Neural progenitor cell (in vitro differentiated cells): Measurements from ENCODE around the gene CDC42BPG. TPM values are rescaled to one million over a fixed set of nuclear protein-coding genes. Genes with fewer than 3 reads are reported as not detected.
"Not testable (repeated sequence)": the region's sequence is repeated elsewhere in the genome, so short reads cannot be mapped to it uniquely, and the experiment has no call there.

Experiments used
- DNase-seq: peaks from one replicate; pipeline ENCODE4 v3.0.0-alpha.2; 2016; ENCODE audit warnings: low spot score
- H2AFZ ChIP-seq: fragments of 200-600 bp; sonication (generic); replicated peaks from 2 replicates; pipeline ENCODE4 v1.6.1; 2016; ENCODE audit warnings: antibody characterized with exemption
- H3F3A ChIP-seq: fragments of 200-600 bp; sonication (generic); 2 replicates; pipeline ENCODE4 v1.6.1; 2016; ENCODE audit warnings: antibody characterized with exemption, low read depth
- H3K27ac ChIP-seq: fragments of 200-600 bp; sonication (generic); 2 replicates; pipeline ENCODE4 v1.5.1; 2016; ENCODE audit warnings: mild to moderate bottlenecking
- H3K27me3 ChIP-seq: fragments of 200-600 bp; sonication (generic); 2 replicates; pipeline ENCODE4 v1.6.1; 2016; ENCODE audit warnings: mild to moderate bottlenecking, moderate library complexity
- H3K36me3 ChIP-seq: fragments of 200-600 bp; sonication (generic); 2 replicates; pipeline ENCODE4 v1.5.1; 2016
- H3K4me1 ChIP-seq: fragments of 200-600 bp; sonication (generic); 2 replicates; pipeline ENCODE4 v1.6.1; 2016; ENCODE audit warnings: mixed run types
- H3K4me2 ChIP-seq: fragments of 200-600 bp; sonication (generic); 2 replicates; pipeline ENCODE4 v1.6.1; 2016
- H3K4me3 ChIP-seq: fragments of 200-600 bp; sonication (generic); 2 replicates; pipeline ENCODE4 v1.5.1; 2016
- H3K79me2 ChIP-seq: fragments of 200-600 bp; sonication (generic); 2 replicates; pipeline ENCODE4 v1.6.1; 2016; ENCODE audit warnings: low read depth
- H3K9ac ChIP-seq: fragments of 200-600 bp; sonication (generic); 2 replicates; pipeline ENCODE4 v1.6.1; 2016
- H3K9me3 ChIP-seq: fragments of 200-600 bp; sonication (generic); 2 replicates; pipeline ENCODE4 v1.5.1; 2016; ENCODE audit warnings: low read depth
- H4K20me1 ChIP-seq: fragments of 200-600 bp; sonication (generic); 2 replicates; pipeline ENCODE4 v1.6.1; 2016; ENCODE audit warnings: low read depth
- H3K27ac Mint-ChIP-seq: 3 replicates; pipeline ENCODE4 v1.8.0; 2021; ENCODE audit warnings: mixed read lengths
- H3K27me3 Mint-ChIP-seq: 2 replicates; pipeline ENCODE4 v1.8.0; 2022; ENCODE audit warnings: low read depth, mild to moderate bottlenecking, inconsistent platforms, moderate library complexity, mixed read lengths; ENCODE audit not compliant: insufficient read depth
- H3K36me3 Mint-ChIP-seq: 3 replicates; pipeline ENCODE4 v1.8.0; 2021; ENCODE audit warnings: mixed read lengths
- H3K4me1 Mint-ChIP-seq: 3 replicates; pipeline ENCODE4 v1.8.0; 2021; ENCODE audit warnings: mixed read lengths
- H3K4me3 Mint-ChIP-seq: 3 replicates; pipeline ENCODE4 v1.8.0; 2021; ENCODE audit warnings: mild to moderate bottlenecking, moderate library complexity, mixed read lengths
- H3K9me3 Mint-ChIP-seq: 3 replicates; pipeline ENCODE4 v1.8.0; 2020; ENCODE audit warnings: mixed read lengths
- EZH2 ChIP-seq: fragments of 200-600 bp; sonication (generic); IDR thresholded peaks from 2 replicates; pipeline ENCODE4 v1.6.1; 2017; ENCODE audit warnings: antibody characterized with exemption, mild to moderate bottlenecking, moderate library complexity
- EZH2phosphoT487 ChIP-seq: fragments of 200-600 bp; sonication (generic); IDR thresholded peaks from 2 replicates; pipeline ENCODE4 v1.6.1; 2017; ENCODE audit warnings: antibody characterized with exemption
- total RNA-seq: library from RNA; depleted of rRNA; stranded (reverse); fragments of >200 nt; gene quantifications from 2 replicates; pipeline ENCODE4 v1.2.3, GENCODE V29; 2015; ENCODE audit warnings: low replicate concordance
- TF ChIP-seq, protein P1 (sequence below): fragments of 200-600 bp; sonication (generic); IDR thresholded peaks from 2 replicates; pipeline ENCODE4 v1.5.1; 2017; ENCODE audit warnings: antibody characterized with exemption, mild to moderate bottlenecking

The CDC42BPG gene
- total RNA-seq, 1 donor from 2014 or later: 0.62 TPM

DNA sequence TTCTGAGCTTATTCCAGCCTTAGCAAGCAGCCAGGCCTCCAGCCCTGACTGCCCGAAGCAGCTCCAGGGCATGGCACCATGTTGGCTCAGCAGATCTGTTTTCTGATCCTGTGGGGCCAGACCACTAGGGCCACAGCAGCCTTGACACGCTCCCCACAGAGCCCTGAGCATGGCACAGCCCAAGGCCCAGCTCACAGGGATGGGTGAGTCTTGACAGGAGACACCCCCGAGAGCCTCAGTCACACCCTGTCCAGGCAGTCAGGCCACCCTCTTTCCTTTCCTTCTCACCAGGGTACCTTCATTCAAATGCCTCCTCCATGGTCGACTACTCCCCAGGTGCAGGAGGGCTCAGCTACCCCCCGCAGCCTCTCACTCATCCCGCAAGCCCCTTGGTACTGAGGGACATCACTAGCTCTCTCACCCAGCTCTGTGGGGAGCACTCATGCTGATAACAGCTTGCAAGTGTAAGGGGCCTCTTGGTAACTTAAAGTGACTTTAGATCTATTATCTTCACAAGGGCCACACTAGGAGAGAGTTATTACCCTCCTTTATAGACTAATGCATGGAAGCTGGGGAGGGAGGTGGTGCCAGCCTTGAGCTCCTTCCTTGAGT is 3.9 kb upstream of the CDC42BPG start:
- Histone ChIP-seq H3K4me2 (no peak overlapping the region), H3K27me3 (peaks cover 14% of the 10 kb centered on the region), H2AFZ (no peak overlapping the region), H3K9me3 (no peaks in the 10 kb centered on the region), H3K36me3 (no peaks in the 10 kb centered on the region), H3K9ac (no peak overlapping the region), H3K4me1 (peaks cover 7% of the 10 kb centered on the region), H4K20me1 (no peaks in the 10 kb centered on the region), H3F3A (peaks cover 31% of the 10 kb centered on the region), H3K27ac (no peak overlapping the region), H3K4me3 (no peak overlapping the region), H3K79me2 (no peaks in the 10 kb centered on the region)
- Mint-ChIP-seq H3K4me1 (peaks cover 16% of the 10 kb centered on the region), H3K9me3 (no peaks in the 10 kb centered on the region), H3K36me3 (no peaks in the 10 kb centered on the region), H3K27me3 (peaks cover 19% of the 10 kb centered on the region), H3K4me3 (no peak overlapping the region), H3K27ac (no peak overlapping the region)
- TF ChIP-seq EZH2 (no peak), EZH2phosphoT487 (no peak)
- TF ChIP-seq, protein P1, sequence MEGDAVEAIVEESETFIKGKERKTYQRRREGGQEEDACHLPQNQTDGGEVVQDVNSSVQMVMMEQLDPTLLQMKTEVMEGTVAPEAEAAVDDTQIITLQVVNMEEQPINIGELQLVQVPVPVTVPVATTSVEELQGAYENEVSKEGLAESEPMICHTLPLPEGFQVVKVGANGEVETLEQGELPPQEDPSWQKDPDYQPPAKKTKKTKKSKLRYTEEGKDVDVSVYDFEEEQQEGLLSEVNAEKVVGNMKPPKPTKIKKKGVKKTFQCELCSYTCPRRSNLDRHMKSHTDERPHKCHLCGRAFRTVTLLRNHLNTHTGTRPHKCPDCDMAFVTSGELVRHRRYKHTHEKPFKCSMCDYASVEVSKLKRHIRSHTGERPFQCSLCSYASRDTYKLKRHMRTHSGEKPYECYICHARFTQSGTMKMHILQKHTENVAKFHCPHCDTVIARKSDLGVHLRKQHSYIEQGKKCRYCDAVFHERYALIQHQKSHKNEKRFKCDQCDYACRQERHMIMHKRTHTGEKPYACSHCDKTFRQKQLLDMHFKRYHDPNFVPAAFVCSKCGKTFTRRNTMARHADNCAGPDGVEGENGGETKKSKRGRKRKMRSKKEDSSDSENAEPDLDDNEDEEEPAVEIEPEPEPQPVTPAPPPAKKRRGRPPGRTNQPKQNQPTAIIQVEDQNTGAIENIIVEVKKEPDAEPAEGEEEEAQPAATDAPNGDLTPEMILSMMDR: no peak
- no peak for DNase-seq

DNA sequence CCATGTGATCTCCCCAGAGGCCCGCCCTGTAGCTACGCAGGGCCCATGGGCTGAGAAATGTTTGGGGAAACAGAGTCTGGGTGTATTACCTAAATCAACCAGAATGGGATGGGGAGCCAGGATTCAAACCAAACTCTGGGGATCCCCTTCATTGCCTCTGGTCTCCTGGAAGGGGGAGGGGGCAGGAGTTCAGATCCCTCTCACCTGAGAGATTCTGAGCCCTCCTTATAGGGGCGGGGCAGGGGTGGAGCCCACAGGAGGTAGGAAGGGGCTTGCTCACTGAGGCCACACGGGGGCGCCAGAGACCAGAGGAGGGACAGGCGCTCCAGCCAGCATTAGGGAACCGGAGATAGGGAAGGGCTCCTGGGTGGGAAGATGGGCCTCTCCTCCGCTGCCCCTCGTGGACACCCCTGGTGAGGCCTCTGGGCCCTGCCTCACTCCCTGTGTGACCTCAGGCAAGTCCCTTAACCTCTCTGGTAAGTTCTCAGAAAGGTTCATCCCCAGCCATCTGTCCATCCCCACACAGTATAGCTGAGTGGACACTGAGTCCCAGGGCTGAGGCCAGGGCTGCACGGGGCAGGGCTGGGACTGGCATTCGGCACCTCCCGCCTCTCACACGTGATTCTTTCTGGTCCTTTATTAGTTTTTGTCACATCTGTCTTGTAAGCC is 2.7 kb upstream of the CDC42BPG start:
- Histone ChIP-seq H3K36me3 (no peaks in the 10 kb centered on the region), H3F3A (peaks cover 40% of the 10 kb centered on the region), H3K4me3 (no peak overlapping the region), H4K20me1 (no peaks in the 10 kb centered on the region), H2AFZ (no peak overlapping the region), H3K27me3 (peaks cover 14% of the 10 kb centered on the region), H3K4me2 (no peak overlapping the region), H3K27ac (no peak overlapping the region), H3K79me2 (no peaks in the 10 kb centered on the region), H3K4me1 (peaks cover 19% of the 10 kb centered on the region), H3K9me3 (no peaks in the 10 kb centered on the region), H3K9ac (no peak overlapping the region)
- H3K27me3 Mint-ChIP-seq: peaks cover 19% of the 10 kb centered on the region
- H3K27ac Mint-ChIP-seq: no peak overlapping the region
- TF ChIP-seq, protein P1: peak; percentile 98
- no peak for TF ChIP-seq EZH2phosphoT487
- no peak overlapping the region for H3K4me3 Mint-ChIP-seq
- peaks cover 26% of the 10 kb centered on the region for H3K4me1 Mint-ChIP-seq
- DNase-seq: peak; percentile 97
- no peaks in the 10 kb centered on the region for H3K9me3 Mint-ChIP-seq
- H3K36me3 Mint-ChIP-seq: no peaks in the 10 kb centered on the region

- H3K4me2 ChIP-seq, H3K9me3 Mint-ChIP-seq, H4K20me1 ChIP-seq, H2AFZ ChIP-seq, H3K4me3 ChIP-seq, H3K27ac Mint-ChIP-seq, H3K27ac ChIP-seq, H3K4me3 Mint-ChIP-seq, H3K36me3 ChIP-seq, DNase-seq, H3K9ac ChIP-seq, H3K36me3 Mint-ChIP-seq, H3K79me2 ChIP-seq, H3K9me3 ChIP-seq: not testable (repeated sequence)
- peaks cover 19% of the 10 kb centered on the region for H3K27me3 Mint-ChIP-seq
- Histone ChIP-seq H3K27me3 (peaks cover 14% of the 10 kb centered on the region), H3K4me1 (peaks cover 24% of the 10 kb centered on the region), H3F3A (peaks cover 40% of the 10 kb centered on the region)
- H3K4me1 Mint-ChIP-seq: peaks cover 21% of the 10 kb centered on the region
These were observed 1.3 kb upstream of the CDC42BPG start for GRCh38 chr11:64845776-64846129.

- H3K4me1 Mint-ChIP-seq: peaks cover 21% of the 10 kb centered on the region
- no peak for TF ChIP-seq EZH2phosphoT487
- TF ChIP-seq EZH2: no peak
- TF ChIP-seq, protein P1: no peak
- no peak overlapping the region for H3K9ac ChIP-seq
- peak overlapping the region; percentile 91 for H2AFZ ChIP-seq
- peak overlapping the region; percentile 84 for H3K4me2 ChIP-seq
- peaks cover 24% of the 10 kb centered on the region for H3K4me1 ChIP-seq
- H3K4me3 ChIP-seq: peak overlapping the region; percentile 67
- peaks cover 14% of the 10 kb centered on the region for H3K27me3 ChIP-seq
- H3K27ac Mint-ChIP-seq: peak overlapping the region; percentile 42
- H3K79me2 ChIP-seq: no peaks in the 10 kb centered on the region
- no peak overlapping the region for H3K27ac ChIP-seq
- no peaks in the 10 kb centered on the region for H4K20me1 ChIP-seq
- H3K4me3 Mint-ChIP-seq: peak overlapping the region; percentile 74
- no peaks in the 10 kb centered on the region for H3K36me3 ChIP-seq
- DNase-seq: no peak
- peaks cover 19% of the 10 kb centered on the region for H3K27me3 Mint-ChIP-seq
- H3K9me3 Mint-ChIP-seq: no peaks in the 10 kb centered on the region
- no peaks in the 10 kb centered on the region for H3K36me3 Mint-ChIP-seq
- H3F3A ChIP-seq: peaks cover 40% of the 10 kb centered on the region
- no peaks in the 10 kb centered on the region for H3K9me3 ChIP-seq
These were observed 799 bp upstream of the CDC42BPG start for GRCh38 chr11:64845129-64845775.
